Left lobe of liver (tissue), 2 donors: Measurements from ENCODE around the gene KRT5. TPM values are rescaled to one million over a fixed set of nuclear protein-coding genes. Genes with fewer than 3 reads are reported as not detected.

Source experiments
- ATAC-seq: fragments of 200-7000 bp; cut with Tn5 transposase; one replicate; pipeline ENCODE4 v1.9.1; 2020; ENCODE audit warnings: mild to moderate bottlenecking, moderate library complexity
- DNase-seq: peaks from one replicate; pipeline ENCODE4 v3.0.0-alpha.2; 2020; ENCODE audit warnings: low spot score
- total RNA-seq: library from RNA; stranded (reverse); gene quantifications from one replicate; pipeline ENCODE4 v1.2.1, GENCODE V29; 2021
- donor health status: DM: no; HTN: no; CAD: no; lungs with moderate emphysema.
- donor health status: DM: no; HTN: yes; CAD: no.

The KRT5 gene
- not detected for total RNA-seq

GRCh38 chr12:52519826-52520662, at the start of gene KRT5:
Gene KRT5 (minus strand): TSS chr12:52520394. CDS start chr12:52520296, 98 bp downstream.
- peak; percentile 42 for DNase-seq
- no peak for ATAC-seq

DNA sequence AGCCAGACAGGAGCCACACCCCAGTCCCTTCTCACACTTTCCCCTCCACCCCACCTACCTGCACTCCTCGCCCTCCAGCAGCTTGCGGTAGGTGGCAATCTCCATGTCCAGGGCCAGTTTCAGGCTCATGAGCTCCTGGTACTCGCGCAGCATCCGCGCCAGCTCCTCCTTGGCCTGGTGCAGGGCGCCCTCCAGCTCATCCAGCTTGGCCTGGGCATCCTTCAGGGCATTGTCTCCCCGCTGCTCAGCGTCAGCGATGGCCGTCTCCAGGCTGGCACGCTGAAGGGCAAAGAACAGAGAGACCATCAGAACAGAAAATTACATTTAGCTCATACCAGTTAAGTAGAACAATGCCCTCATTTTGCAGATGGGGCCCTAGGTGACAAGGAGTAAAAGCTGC, 47.9 kb upstream of the KRT5 start:
- DNase-seq (no peak), ATAC-seq (no peak)

DNA sequence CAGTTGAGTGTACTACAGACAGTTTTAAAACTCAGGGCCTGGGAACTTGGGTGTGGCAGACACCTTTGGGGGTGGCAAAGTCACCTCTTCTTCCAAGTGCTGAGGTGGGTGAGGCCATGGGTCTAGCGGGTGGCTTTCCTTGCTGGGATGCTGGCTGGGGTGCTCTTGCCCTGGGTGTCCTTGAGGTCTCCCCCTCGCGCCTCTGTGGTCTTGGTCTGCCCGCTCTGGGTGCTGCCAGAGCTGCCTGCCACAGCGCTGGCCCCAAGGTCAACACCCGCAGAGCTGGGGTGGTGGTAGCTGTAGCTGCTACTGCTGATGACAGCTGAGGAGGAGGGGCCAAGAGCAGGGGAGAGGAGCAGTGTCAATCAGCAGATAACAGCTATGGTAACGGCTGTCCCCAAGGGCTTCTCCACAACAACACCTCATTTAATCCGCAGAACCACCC, 46.7 kb upstream of the KRT5 start:
- no peak for DNase-seq

DNA sequence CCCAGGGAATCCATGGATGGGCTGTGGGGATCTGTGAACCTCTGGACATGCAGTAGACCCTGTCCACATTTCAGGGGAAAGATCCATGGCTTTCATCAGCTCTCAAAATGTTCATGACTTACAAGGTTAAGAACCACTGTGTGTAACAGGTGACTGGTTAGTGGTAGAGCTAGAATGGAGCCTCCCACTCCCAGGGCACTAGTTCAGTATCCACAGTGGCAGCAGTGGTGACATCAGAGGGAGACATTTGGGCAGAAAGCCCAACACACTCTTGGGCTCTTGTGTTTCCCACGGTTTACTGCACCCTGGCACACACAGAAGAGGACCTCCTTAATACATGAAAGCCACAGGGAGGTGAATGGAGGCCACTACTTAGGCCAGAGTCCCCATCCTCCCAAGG, 44.4 kb upstream of the KRT5 start:
- DNase-seq: no peak
- no peak for ATAC-seq

More for the DNA sequence above, 46.7 kb upstream of the KRT5 start:
- ATAC-seq: no peak

DNA sequence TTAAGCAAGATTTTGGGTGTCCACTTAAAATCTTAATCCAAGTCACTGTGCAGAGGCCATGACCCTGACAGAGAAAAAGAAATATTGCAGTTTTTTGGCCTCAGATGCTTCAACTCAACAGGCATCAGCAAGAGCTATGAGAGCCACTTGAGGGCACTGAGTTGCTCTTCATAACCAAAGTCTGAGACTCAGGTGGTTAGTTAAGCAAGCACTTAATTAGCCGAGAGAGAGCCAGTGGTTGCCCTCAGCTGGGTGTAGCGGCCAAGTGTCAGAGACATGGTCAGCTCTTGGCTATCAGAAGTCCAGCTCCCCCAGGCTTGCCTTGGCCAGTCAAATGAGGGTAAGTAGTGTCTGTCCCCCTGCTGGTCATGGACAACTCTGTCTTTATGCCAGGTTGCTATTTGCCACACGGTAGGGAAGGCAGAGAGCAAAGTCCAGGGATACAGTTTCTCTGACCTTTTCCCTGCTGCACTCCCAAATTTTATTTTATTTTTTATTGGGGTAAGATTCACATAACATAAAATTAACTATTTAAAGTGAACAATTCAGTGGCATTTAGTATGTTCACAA, 41.8 kb upstream of the KRT5 start:
- peak; percentile 87 for ATAC-seq
- no peak for DNase-seq

DNA sequence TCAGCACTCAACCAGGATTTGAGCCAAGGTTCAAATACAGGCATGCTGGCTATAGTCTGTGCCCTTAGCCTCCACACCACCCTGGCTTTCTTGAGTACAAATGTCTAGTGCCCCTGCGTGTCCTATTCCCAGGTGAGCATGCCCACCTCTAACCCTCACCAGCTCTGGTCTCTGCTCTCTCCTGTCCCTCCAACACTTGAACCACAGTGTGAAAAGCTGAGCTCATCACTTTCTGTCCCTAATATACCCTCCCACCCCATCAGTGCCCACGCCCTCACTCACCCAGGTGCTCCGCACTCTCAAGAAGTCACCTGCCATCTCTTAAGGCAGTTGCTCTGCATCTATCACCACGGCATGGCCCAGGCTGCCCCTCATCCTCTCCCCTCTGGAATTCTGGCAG, 39.8 kb upstream of the KRT5 start:
- DNase-seq (no peak), ATAC-seq (no peak)

DNA sequence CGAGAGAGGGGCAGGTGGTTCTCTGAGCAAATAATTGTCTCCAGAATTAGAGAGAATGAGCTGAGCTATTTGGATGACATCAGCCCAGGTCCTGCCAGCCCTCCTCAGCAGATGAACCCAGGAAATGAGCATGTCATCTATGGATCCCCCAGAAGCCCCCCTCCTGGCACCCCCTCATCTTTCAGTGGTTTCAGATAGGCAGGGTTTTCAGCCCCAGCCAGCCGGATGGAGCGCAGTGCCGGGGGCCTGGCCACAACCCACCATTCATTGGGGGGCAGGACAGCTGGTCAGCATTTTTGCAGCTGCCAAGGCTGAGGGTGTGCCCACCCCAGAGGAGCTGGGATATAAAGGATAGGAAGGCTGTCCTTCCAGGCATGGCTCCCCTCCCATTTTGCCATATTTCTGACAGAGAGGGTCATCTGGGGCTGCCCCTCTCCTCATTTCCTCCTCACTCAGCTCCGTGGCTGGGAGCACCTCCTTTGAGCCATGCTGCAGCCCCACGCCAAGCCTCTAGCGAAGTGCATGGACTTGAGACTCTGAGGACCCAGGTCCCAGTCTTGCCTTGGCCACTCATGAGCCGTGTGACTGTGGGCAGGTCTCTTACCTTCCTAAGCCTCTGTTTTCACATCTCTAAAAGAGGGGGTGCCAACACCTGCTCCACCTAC, 38.7 kb upstream of the KRT5 start:
- ATAC-seq: no peak
- DNase-seq: no peak

DNA sequence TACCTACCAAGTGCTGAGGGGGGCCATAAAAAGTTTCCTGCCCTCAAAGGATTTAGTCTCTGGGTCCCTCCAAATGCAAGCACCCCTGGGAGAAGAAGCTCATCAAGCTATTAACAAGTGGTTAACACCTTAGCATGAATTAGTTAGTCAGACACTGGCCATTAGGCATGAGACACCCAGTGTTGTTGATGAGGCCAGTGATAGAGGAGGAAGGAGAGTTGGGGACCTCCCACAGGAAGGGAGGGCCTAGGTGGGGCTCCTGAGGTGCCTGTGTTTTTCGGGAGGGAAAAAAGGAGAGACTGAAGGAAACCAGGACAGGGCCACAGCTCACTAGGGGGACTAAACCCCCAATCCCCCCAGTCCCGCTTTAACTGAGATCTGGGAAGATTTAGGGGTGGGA, 37.3 kb upstream of the KRT5 start:
- DNase-seq (no peak), ATAC-seq (no peak)

DNA sequence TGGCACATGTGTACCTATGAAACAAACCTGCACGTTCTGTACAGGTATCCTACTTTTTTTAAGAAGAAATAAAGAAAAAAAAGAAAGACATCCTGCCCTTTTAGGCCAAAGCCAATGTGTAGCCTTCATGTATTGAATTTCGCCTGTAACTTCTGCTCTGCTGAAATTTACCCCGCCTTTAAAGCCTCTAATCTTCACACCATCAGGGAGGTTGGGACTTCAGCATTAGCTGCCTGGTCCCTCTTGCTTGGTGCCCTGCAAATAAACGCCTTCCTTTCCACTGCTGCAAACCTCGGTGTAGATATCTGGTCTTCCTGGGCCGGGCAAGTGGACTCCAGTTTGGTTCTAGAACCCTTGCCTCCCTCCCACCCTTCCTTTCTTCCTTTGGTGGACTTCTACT, 35.4 kb upstream of the KRT5 start:
- ATAC-seq (no peak), DNase-seq (no peak)

GRCh38 chr12:52552681-52553195, 32.5 kb upstream of the KRT5 start, which contains the start of gene KRT71:
Gene KRT71 (minus strand): TSS chr12:52553145. CDS start chr12:52553077, 68 bp downstream.
- ATAC-seq (no peak), DNase-seq (no peak)

DNA sequence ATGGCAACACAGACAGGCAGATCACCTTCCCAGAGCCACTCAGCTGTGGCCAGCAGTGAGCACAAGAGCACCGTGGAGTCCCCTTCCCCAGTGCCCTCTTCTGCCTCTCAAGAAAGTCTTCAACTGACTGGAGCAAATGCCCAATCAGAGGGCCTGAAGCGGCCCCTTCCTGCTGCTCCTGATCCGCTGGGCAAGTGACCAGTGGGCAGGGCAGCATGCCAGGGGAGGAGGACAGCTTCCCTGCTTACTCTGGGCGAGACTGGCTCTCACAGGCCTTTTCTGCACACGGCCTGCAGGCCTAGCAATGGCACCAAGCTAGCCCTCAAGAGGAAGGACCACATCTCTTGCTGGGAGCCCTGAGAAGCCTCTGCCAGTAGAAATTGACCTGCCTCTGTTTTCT, 31.9 kb upstream of the KRT5 start:
- DNase-seq: no peak
- ATAC-seq: no peak

- DNase-seq (no peak), ATAC-seq (peak; percentile 61)
These were observed 31.1 kb upstream of the KRT5 start for GRCh38 chr12:52551216-52551865.

DNA sequence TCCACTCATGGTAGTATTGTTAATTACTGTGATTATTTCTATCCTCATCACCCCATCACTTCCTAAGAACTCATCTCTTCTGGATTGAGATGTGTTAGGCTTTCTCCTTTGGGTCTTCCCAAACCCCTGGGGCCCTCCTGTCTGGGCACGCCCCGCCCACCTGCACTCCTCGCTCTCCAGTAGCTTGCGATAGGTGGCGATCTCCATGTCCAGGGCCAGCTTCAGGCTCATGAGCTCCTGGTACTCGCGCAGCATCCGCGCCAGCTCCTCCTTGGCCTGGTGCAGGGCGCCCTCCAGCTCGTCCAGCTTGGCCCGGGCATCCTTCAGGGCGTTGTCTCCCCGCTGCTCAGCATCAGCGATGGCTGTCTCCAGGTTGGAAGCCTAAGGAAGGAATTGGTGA, 25.9 kb upstream of the KRT5 start:
- ATAC-seq (no peak), DNase-seq (no peak)

DNA sequence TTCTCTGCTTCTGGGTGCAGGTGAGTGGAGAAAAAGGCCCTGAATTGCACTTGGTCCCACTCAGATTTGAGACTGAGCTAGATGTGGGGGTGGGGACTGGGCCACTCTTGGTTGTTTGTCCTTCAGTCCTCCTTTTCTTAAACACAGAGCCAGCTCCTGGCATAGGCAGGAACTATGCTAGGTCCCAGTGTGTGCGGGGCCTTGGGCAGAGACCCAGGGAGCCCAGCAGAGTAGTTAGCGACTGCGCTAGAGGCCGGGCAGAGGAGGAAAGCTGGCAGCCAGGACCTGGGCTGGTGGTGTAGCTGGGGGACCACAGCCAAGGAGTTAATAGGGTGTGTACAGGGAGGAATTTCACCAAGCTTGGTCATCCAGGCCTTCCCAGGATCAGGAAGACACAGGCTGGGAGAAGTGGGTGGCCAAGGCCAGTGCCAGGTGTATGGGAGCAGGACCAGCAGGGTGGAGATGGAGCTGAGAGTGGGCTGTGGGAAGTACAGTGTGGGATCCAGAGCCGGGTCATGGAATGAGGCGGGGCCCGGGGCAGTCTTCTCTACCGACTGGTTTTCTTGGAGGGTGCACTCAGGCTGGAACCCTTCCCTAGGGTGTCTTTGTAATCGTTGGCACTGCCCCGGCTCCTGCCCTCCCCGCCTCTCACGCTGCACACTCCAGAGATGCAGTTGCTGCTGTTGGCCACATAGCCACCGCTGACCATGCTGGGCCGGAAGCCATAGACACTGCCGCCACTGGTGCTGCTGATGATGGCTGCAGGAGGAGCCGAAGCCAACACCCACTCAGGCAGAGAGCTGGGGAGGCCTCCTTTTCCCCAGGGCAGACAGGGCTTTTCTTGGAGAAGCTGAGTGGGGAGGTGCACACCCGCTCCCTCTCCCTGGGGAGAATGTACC, 24.0 kb upstream of the KRT5 start:
- no peak for ATAC-seq
- DNase-seq: no peak

DNA sequence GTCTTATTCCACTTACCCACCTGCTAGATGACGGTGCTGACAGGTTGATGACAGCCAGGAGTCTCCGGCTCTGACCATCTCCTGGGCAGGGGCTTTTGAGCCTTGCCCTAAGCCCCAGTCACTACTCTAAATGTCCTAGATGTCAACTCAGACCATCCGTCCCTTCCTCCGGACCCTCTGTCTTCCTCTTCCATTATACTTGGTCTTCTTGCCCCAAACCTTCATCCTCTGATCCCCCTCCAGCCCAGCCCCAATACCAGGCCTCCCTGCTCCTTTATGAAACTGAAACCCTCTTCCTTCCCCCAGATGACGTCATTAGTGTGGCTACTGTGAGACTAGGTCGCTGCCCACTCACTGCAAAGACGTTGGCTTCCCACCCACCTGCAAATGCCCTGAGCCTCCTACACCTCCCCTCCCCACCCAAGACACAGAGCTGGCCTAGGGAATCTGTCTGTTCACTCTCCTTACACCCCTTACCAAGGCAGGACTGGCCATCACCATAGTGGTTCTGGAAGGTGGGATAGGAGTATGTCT, 22.7 kb upstream of the KRT5 start:
- ATAC-seq (no peak), DNase-seq (no peak)

DNA sequence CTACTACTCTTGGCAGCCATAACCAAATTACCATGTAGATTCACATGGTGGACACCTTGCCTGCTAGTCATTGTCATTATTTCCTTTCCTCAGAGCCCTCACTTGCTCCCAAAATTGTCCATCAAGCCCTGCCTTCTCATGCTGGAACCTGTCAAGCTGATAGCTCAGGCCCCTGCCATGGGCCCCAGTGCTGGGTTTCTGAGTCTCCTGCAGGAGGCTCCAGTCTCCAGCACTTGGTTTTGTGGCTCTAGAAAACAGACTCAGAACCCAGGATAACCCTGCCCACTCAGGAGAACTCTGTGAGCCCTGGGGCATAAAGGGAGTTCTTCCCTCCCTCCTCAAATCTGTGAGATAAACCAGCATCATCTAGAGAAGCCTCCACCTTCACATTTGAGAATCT, 22.0 kb upstream of the KRT5 start:
- no peak for DNase-seq
- no peak for ATAC-seq

DNA sequence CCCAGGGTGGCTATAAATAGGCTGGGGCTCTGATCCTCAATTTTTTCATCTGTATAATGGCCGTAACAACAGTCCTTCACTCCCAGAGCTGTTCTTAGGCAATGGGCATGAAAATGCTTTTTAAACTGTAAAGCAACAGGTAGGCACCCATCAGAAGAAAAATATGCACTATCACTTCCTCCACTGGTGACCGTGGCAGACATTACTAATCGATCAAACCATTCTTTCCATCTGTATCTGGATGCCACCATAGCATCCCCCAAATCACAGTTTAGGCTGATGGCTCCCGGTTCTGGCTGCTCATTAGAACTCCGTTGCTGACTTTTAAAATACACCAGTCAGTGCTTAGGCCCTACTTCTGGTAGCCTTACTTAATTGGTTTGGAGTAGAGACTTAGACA, 21.5 kb upstream of the KRT5 start:
- DNase-seq (no peak), ATAC-seq (no peak)

- no peak for DNase-seq
These were observed 20.3 kb upstream of the KRT5 start for GRCh38 chr12:52540531-52540930.

GRCh38 chr12:52539821-52540173, 19.6 kb upstream of the KRT5 start:
- no peak for ATAC-seq
- no peak for DNase-seq

More at GRCh38 chr12:52540531-52540930, 20.3 kb upstream of the KRT5 start:
- no peak for ATAC-seq
